HG02798 (cell line): ENCODE data around the gene MADD.

ENCODE experiments used
- ATAC-seq: cut with Tn5 transposase; IDR thresholded peaks from one replicate; pipeline ENCODE4 v1.9.1; 2021; ENCODE audit warnings: mild to moderate bottlenecking; ENCODE audit not compliant: unreplicated experiment, poor library complexity

MADD gene

GRCh38 chr11:47249378-47249715, 20.6 kb upstream of the MADD start:
- no peak for ATAC-seq

DNA sequence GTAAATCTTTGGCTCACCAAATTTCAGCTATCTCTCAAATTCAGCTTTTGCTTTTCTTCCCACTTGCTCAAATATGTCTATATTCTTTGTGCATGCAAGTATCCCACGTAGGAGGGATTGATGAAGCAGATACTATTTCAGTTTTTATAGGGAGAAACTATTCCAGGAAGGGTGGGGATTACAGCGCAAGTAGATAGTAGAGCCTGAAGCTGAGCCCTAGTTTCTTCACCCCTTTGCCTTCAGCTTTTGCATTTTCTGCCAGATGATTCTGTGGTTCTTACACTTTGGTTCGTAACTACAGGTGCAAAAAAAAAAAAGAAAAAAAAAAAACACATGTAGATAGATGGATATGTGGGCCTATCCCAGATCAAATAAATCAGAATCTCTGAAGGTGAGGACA, 18.2 kb upstream of the MADD start:
- no peak for ATAC-seq

DNA sequence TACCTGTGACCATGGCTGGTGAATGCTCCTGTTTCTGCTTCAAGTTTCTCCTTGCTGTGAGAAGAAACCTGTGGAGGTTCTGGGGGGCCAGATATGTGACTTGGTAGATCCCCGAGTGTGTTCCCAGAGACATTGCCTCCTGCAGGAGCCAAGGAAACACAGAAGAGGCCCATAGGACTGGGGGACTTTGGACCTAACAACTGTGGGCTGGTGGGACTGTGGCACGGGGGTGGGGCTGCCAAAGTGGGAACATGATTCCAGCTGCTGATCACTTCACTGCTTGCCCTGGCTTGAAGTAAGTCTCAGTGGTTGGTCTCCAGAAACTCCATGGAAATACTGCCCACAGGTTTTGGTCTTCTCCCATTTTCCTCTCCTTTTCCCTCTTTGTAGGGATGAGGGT, 16.3 kb upstream of the MADD start:
- ATAC-seq = no peak

DNA sequence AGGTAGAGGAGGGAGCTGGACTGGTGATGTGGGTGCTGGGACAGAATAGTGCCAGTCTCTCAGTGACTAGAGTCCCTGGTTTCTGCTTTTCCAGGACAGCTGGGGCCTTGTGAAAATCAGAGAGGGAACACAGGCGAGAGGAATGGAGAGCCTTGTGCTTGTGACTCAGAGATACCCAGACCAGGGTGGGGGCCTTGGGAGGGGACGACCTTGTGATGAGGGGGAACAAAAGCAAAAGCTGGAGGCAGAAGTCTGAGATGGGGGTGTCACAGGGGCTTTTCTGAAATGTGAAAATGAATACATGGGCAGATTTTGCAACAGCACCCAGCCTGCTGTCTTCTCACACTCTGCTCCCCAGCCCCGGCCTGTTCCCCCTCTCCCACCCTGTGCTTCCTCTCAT, 15.5 kb upstream of the MADD start:
- no peak for ATAC-seq

GRCh38 chr11:47256374-47256773, 13.6 kb upstream of the MADD start:
- no peak for ATAC-seq

- no peak for ATAC-seq
These were observed 12.8 kb upstream of the MADD start for GRCh38 chr11:47257177-47257516.

GRCh38 chr11:47257517-47258316, 12.2 kb upstream of the MADD start, which contains the start of gene NR1H3:
TSS of gene NR1H3 (plus strand) at chr11:47257996. CDS start at chr11:47259217, 1,221 bp downstream.
- no peak for ATAC-seq

GRCh38 chr11:47258317-47258902, 11.5 kb upstream of the MADD start:
- ATAC-seq = no peak

- ATAC-seq = peak; percentile 41
These were observed 10.5 kb upstream of the MADD start for GRCh38 chr11:47259232-47259977.

DNA sequence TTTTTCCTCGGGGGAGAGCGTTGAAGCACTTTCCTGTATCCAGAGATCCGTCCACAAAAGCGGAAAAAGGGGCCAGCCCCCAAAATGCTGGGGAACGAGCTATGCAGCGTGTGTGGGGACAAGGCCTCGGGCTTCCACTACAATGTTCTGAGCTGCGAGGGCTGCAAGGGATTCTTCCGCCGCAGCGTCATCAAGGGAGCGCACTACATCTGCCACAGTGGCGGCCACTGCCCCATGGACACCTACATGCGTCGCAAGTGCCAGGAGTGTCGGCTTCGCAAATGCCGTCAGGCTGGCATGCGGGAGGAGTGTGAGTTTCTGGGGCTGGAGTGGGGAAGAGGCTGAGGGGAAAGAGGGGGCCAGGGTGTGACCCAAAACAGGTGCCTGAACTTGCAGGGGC, 9.6 kb upstream of the MADD start:
- ATAC-seq = no peak

DNA sequence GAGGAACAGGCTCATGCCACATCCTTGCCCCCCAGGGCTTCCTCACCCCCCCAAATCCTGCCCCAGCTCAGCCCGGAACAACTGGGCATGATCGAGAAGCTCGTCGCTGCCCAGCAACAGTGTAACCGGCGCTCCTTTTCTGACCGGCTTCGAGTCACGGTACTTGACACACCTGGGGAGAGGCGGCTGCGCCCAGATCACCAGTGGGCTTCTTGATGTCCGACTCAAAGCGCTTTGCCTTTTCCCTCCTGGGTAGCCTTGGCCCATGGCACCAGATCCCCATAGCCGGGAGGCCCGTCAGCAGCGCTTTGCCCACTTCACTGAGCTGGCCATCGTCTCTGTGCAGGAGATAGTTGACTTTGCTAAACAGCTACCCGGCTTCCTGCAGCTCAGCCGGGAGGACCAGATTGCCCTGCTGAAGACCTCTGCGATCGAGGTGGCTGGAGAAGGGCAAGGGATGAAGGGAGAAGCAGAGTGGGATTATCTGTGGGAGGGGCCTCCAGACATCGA, 8.6 kb upstream of the MADD start:
- ATAC-seq = no peak

DNA sequence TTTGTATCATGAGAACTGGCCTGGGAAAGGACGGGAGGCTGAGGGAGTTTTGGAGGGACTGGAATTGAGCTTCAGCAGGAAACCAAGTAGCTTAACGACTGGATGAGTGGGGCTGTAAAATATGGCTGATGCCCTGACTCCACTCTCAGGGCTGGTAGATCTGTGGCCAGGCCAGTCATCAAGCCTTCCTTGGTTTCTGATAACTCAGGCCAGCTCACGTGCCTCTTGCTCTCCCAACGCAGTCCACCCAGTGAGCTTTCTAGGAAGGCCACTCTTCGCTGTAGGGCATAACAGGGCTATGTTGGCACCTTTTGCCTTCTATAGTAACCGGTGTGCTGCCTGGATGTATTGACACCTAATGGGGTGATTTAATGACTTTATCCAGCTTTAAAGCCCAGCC, 5.8 kb upstream of the MADD start:
- ATAC-seq = no peak

DNA sequence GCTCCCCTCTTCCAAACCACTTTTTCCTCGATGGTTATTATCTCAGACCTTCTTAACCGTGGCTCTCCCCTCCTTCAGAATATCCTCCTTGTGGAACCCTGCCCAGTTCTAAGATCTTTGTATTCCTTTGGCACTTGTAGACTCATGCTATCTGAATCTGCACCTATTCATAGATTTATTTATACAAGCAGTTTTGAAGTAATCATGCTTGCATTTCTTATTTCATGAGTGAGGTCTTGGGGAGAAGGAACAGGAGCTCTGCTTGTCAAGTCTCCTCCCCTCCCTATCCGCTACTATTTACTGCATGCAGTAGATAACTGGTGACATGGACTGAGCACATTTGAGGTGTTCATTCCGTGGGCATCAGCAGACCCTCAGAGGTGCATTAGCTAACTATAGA, 5.4 kb upstream of the MADD start:
- no peak for ATAC-seq

GRCh38 chr11:47267876-47268275, 2.1 kb upstream of the MADD start:
- no peak for ATAC-seq

- no peak for ATAC-seq
These were observed 1.4 kb upstream of the MADD start for GRCh38 chr11:47268448-47269001.

DNA sequence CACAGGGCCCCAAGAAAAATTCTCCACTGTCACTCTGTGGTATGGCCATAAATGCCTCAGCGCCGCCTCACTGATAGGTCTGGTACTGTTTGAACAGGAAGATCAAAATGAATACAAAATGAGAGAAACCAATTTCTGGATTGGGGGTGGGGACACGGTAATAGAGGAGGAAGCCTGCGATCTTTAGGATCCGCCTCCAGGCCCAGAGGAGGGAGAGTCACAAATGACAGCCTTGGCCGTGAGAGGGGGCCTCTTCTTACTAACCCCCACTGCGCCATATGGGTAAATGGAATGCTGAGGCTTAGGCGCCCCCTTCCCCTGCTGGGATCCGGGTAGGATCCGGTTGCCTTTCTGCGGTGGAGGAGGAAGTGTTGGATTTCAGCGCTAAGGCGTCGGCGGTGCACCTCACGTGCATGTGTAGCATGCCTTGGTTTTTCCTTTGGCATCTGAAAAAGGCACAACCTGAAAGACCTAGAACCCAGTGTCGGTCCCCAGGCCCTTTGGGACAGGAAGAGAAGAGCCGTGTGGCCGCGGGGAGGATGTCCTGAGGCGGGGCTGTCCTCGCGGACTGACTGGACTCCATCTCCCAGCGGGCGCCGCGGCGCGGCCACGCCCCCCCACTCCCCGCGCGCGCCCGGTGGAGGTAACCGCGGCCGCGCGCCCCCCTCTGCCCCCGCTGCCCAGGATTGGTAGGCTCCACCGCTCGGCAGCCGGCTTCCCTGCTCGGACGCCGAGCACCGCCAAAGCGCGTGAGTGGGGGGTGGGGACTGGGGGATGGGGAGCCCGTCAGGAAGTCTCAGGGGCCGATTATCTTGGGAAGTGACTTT, 718 bp upstream of the MADD start:
- peak; percentile 66 for ATAC-seq

DNA sequence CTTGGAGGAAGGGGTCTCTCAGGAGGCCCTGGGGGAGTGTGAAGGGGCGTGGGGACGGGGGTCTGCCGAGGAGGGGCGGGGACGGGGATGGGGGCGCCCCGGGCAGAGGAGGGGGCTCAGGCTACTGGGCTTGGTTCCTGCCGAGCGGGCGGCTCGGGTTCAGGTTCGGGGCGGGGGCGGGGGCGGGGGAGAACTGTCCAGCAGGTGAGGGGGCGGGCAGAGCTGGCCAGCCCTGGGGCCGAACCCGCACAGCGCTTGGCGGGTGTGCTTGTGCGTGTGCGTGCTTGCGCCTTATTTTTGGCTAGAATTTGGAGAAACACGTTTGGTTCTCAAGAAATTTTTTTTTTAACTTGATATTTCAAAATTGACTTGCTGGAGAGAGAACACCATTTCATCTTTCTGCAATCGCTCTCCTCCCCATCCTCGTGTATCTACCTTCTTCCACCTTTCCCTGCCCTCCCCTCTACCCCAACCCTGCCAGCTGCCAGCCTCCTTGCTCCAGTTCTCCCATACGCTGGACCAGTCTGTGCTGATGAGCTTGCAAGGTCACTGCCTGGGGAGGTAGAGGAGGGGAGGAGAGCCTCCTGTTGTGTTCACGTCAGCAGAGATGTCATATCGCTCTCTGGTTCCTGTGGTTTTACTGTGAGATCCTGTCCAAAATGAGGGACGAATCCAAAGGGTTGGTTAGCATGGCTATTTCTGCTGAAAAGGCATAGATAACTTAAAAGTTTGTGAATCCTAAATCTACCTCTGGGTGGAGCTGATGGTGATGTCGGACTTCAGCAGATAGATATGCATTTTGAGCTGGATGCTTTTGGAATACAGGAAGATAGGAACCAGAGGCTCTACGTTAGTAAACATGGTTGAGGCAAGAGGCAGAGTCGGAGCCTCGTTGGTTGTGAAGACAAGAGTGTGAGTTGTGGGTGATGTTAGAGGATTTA, 668 bp downstream of the MADD start:
- no peak for ATAC-seq

DNA sequence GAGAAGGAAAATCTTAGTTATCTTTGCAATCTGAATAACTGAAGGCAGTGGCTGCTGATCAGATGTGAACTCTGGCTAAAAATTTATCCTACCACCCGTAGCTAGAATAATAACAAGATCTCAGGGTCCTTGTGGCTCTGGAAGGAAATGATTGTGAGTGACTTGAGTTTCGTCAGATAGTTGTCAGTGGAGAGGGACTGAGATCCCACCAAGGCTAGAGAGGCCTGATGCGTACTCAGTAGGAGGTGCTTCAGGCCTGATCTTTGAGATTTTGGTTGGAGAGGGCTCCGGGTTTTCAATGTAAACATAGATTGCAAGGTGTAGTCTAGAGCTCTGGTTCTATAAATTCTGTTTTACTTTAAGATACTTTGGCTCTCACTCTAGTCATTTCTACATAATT, 1.4 kb downstream of the MADD start:
- ATAC-seq = no peak

DNA sequence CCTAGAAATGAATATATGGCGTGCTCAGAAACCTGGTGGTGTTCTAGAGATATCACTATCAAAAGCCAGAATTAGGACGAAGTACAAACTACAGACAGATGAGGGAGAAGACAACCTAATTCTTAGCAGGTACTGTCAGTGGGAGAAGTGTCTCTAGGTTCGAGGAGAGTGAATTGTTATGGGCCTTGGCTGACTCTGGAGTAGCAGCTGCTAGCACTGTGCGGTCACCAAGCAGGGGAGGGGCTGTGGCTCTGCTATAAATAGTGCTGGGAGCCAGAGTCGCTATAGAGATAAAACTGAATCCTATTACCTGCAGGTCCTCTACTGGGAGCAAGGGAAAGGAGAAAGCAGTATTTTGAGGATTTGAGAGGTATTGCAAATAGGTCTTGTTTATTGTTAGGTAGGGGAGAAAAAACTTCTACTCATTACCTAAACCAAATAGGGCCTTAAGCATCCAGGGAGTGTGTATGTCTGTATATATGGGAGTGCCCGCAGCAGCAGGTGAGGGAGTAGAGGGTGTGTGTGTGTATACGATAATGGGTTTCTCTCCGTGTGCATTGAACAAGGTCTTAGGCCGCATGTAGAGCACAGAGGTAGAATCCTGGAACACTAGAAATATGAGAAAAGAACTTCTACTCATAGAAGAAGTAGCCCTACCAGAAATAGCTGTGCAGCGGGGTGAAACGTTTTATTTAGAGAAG, 2.2 kb downstream of the MADD start:
- no peak for ATAC-seq
